ENCODE measurements around the gene MAP4K3.
"Not testable (repeated sequence)": the region's sequence is repeated elsewhere in the genome, so short reads cannot be mapped to it uniquely, and the experiment has no call there.

Gene MAP4K3

GRCh38 chr2:39290433-39290832, 146.7 kb downstream of the MAP4K3 start:
- DNase-seq = no peak

GRCh38 chr2:39289609-39290008, 147.5 kb downstream of the MAP4K3 start:
- no peak for DNase-seq

GRCh38 chr2:39283561-39283960, 153.5 kb downstream of the MAP4K3 start:
- no peak for DNase-seq

- DNase-seq = no peak
Measured at GRCh38 chr2:39281391-39281790, 155.7 kb downstream of the MAP4K3 start.

- no peak for DNase-seq
Measured at GRCh38 chr2:39275016-39275415, 162.1 kb downstream of the MAP4K3 start.

- DNase-seq = no peak
Measured at GRCh38 chr2:39269941-39270340, 167.1 kb downstream of the MAP4K3 start.

GRCh38 chr2:39266916-39267434, 170.1 kb downstream of the MAP4K3 start:
- no peak for DNase-seq

GRCh38 chr2:39266139-39266805, 170.8 kb downstream of the MAP4K3 start:
- peak; percentile 4 for DNase-seq

- no peak for DNase-seq
Measured at GRCh38 chr2:39265315-39265714, 171.8 kb downstream of the MAP4K3 start.

GRCh38 chr2:39264733-39265132, 172.4 kb downstream of the MAP4K3 start:
- DNase-seq = no peak

- DNase-seq = no peak
Measured at GRCh38 chr2:39260087-39260486, 177.0 kb downstream of the MAP4K3 start.

- DNase-seq = no peak
Measured at GRCh38 chr2:39256040-39256439, 181.0 kb downstream of the MAP4K3 start.

- DNase-seq = no peak
Measured at GRCh38 chr2:39252888-39253518, 184.1 kb downstream of the MAP4K3 start.

GRCh38 chr2:39247512-39248043, 189.5 kb downstream of the MAP4K3 start:
- DNase-seq = no peak

GRCh38 chr2:39246382-39246980, 190.6 kb downstream of the MAP4K3 start:
- no peak for DNase-seq

- DNase-seq = not testable (repeated sequence)
Measured at GRCh38 chr2:39244963-39245625, 192.0 kb downstream of the MAP4K3 start.

- not testable (repeated sequence) for DNase-seq
Measured at GRCh38 chr2:39244241-39244862, 192.7 kb downstream of the MAP4K3 start.

- DNase-seq = no peak
Measured at GRCh38 chr2:39243469-39244123, 193.5 kb downstream of the MAP4K3 start, which contains the start of gene CDKL4. CDKL4 (minus strand) TSS chr2:39243970.

GRCh38 chr2:39241588-39241987, 195.5 kb downstream of the MAP4K3 start:
- no peak for DNase-seq

GRCh38 chr2:39240758-39241157, 196.3 kb downstream of the MAP4K3 start:
- no peak for DNase-seq

- no peak for DNase-seq
Measured at GRCh38 chr2:39234754-39235153, 202.3 kb downstream of the MAP4K3 start.

- DNase-seq = no peak
Measured at GRCh38 chr2:39232141-39232540, 204.9 kb downstream of the MAP4K3 start.

Measured in NCI-H2171 treated with DMSO at 0.1 percent for 48 hours (cell line).